HCT116 (cell line): ENCODE results near the gene SDCCAG8. TPM values are rescaled to one million over a fixed set of nuclear protein-coding genes. Genes with fewer than 3 reads are reported as not detected.

Experiments
- ATAC-seq: fragments of 200-7000 bp; cut with Tn5 transposase; 2 replicates; pipeline ENCODE4 v1.9.1; 2020; ENCODE audit warnings: mild to moderate bottlenecking, moderate library complexity
- BruUV-seq: library from RNA; stranded (reverse); fragments of 400-500 nt; replicated peaks from 2 replicates; lab custom pipeline; 2021; lab: Mats Ljungman, UMichigan
- CTCF ChIA-PET: fragments of 300-600 bp; sonication (Branson Sonifier 250); formaldehyde crosslinking; loops from one replicate; lab custom pipeline; 2021; ENCODE audit warnings: antibody characterized with exemption; lab: Charles Lee
- POLR2A ChIA-PET: fragments of 300-600, 350-600 bp; sonication (Branson Sonifier 250); formaldehyde crosslinking; loops from one replicate; lab custom pipeline; 2021; ENCODE audit warnings: antibody characterized with exemption; lab: Charles Lee
- RAD21 ChIA-PET, 2 experiments: fragments of 300-600 bp; sonication (Branson Sonifier 250); formaldehyde crosslinking; loops; one replicate each; lab custom pipeline; 2023; ENCODE audit warnings: low total read pairs in 2 of 2; ENCODE audit not compliant: uncharacterized antibody in 2 of 2, unreplicated experiment in 2 of 2, low non-redundant PET in 1 of 2; lab: Charles Lee
- DNase-seq: peaks from one replicate; pipeline ENCODE4 v3.0.0-alpha.2; 2010; ENCODE audit warnings: low read depth, low spot score
- H2AFZ ChIP-seq: fragments of 200-600 bp; shearing (Covaris generic), sonication (generic); 2 replicates; pipeline ENCODE4 v1.6.1; 2017; ENCODE audit warnings: low read depth, mixed run types, mixed read lengths, antibody characterized with exemption, low read length; ENCODE audit not compliant: poor library complexity, severe bottlenecking
- H3K27ac ChIP-seq: 2 replicates; pipeline ENCODE4 v1.5.1; 2012; ENCODE audit warnings: low read depth, low read length
- H3K27me3 ChIP-seq: fragments of 200-600 bp; sonication (generic); 2 replicates; pipeline ENCODE4 v1.6.1; 2016; ENCODE audit warnings: mixed run types, low read length, mixed read lengths; ENCODE audit not compliant: insufficient read depth
- H3K36me3 ChIP-seq, 2 experiments: fragments of 200-500 bp in 1 of 2; fragments of 200-600 bp in 1 of 2; sonication (Bioruptor generic) in 1 of 2; sonication (generic) in 1 of 2; 2 replicates each; pipeline versions ENCODE4 v1.5.1 to v1.6.1; 2014 to 2016; ENCODE audit warnings: low read length in 2 of 2, inconsistent platforms in 1 of 2, mixed read lengths in 1 of 2, mixed run types in 1 of 2; ENCODE audit not compliant: insufficient read depth in 2 of 2, control insufficient read depth in 1 of 2
- H3K4me1 ChIP-seq, 2 experiments: fragments of 200-600 bp in 1 of 2; sonication (generic) in 1 of 2; 2 replicates each; pipeline versions ENCODE4 v1.5.1 to v1.6.1; 2012 to 2017; ENCODE audit warnings: low read length in 2 of 2, inconsistent platforms in 1 of 2, mild to moderate bottlenecking in 1 of 2, mixed read lengths in 1 of 2, mixed run types in 1 of 2, moderate library complexity in 1 of 2; ENCODE audit not compliant: insufficient read depth in 2 of 2, control insufficient read depth in 1 of 2
- H3K4me2 ChIP-seq: fragments of 200-600 bp; sonication (generic); 2 replicates; pipeline ENCODE4 v1.6.1; 2017; ENCODE audit warnings: mixed run types, low read length, mixed read lengths
- H3K4me3 ChIP-seq, 2 experiments: fragments of 200-600 bp in 1 of 2; sonication (generic) in 1 of 2; replicated peaks in 1 of 2; 2 replicates each; pipeline ENCODE4 v1.5.1; 2011 to 2016; ENCODE audit warnings: low read length in 2 of 2, control low read depth in 1 of 2, low read depth in 1 of 2, mild to moderate bottlenecking in 1 of 2, mixed read lengths in 1 of 2, mixed run types in 1 of 2
- H3K79me2 ChIP-seq: fragments of 200-600 bp; sonication (generic); 2 replicates; pipeline ENCODE4 v1.6.1; 2017; ENCODE audit warnings: mild to moderate bottlenecking, mixed run types, low read length, moderate library complexity, mixed read lengths; ENCODE audit not compliant: insufficient read depth
- H3K9ac ChIP-seq: fragments of 200-600 bp; sonication (generic); 2 replicates; pipeline ENCODE4 v1.6.1; 2016; ENCODE audit warnings: low read length, mixed read lengths
- H3K9me2 ChIP-seq: fragments of 200-600 bp; sonication (generic), shearing (Covaris generic); 2 replicates; pipeline ENCODE4 v1.6.1; 2017; ENCODE audit warnings: mixed run types, mild to moderate bottlenecking, moderate library complexity; ENCODE audit not compliant: insufficient read depth
- H3K9me3 ChIP-seq, 2 experiments: fragments of 200-500 bp in 1 of 2; fragments of 200-600 bp in 1 of 2; sonication (Bioruptor generic) in 1 of 2; sonication (generic) in 1 of 2; 2 replicates each; pipeline ENCODE4 v1.6.1; 2014 to 2017; ENCODE audit warnings: low read length in 2 of 2, mixed read lengths in 2 of 2, inconsistent platforms in 1 of 2, low read depth in 1 of 2, mild to moderate bottlenecking in 1 of 2, mixed run types in 1 of 2, moderate library complexity in 1 of 2; ENCODE audit not compliant: control insufficient read depth in 1 of 2, insufficient read depth in 1 of 2
- H4K20me1 ChIP-seq: fragments of 200-600 bp; sonication (generic), shearing (Covaris generic); 2 replicates; pipeline ENCODE4 v1.6.1; 2017; ENCODE audit warnings: mixed run types, mild to moderate bottlenecking, moderate library complexity; ENCODE audit not compliant: insufficient read depth
- CEBPB ChIP-seq: IDR thresholded peaks from 2 replicates; pipeline ENCODE4 v1.6.1; 2012; ENCODE audit warnings: low read depth
- EZH2phosphoT487 ChIP-seq: fragments of 200-600 bp; IDR thresholded peaks from 2 replicates; pipeline ENCODE4 v1.6.1; 2018; ENCODE audit warnings: antibody characterized with exemption, borderline replicate concordance
- FOSL1 ChIP-seq: IDR thresholded peaks from 2 replicates; pipeline ENCODE4 v1.6.1; 2012; ENCODE audit warnings: low read depth
- RAD21 ChIP-seq: IDR thresholded peaks from 2 replicates; pipeline ENCODE4 v1.6.1; 2012; ENCODE audit warnings: low read depth, mild to moderate bottlenecking
- SIN3A ChIP-seq: IDR thresholded peaks from 2 replicates; pipeline ENCODE4 v1.6.1; 2012; ENCODE audit warnings: low read depth
- YY1 ChIP-seq: IDR thresholded peaks from 2 replicates; pipeline ENCODE4 v1.6.1; 2011; ENCODE audit warnings: low read length, low read depth, moderate library complexity, mild to moderate bottlenecking; ENCODE audit not compliant: insufficient replicate concordance; ENCODE audit errors: extremely low read depth
- intact Hi-C: fragments of 100-400 bp; cut with micrococcal nuclease; formaldehyde crosslinking; loops from 2 replicates; pipeline ENCODE4 v1.10.0; 2022
- total RNA-seq: library from RNA; stranded (reverse); gene quantifications from one replicate; pipeline ENCODE4 v1.2.1, GENCODE V29; 2021; ENCODE audit not compliant: unreplicated experiment
- TF ChIP-seq, protein P1 (sequence below), 3 experiments: fragments of 200-600 bp in 1 of 3; sonication (generic) in 1 of 3; IDR thresholded peaks in 2 of 3; conservative IDR thresholded peaks in 1 of 3; 2 replicates each; pipeline ENCODE4 v1.5.1; 2012 to 2017; ENCODE audit warnings: low read depth in 2 of 3, low read length in 2 of 3, antibody characterized with exemption in 1 of 3, borderline replicate concordance in 1 of 3, control low read depth in 1 of 3, mild to moderate bottlenecking in 1 of 3, mixed read lengths in 1 of 3, mixed run types in 1 of 3, moderate library complexity in 1 of 3; ENCODE audit not compliant: insufficient read depth in 1 of 3
- TF ChIP-seq, protein P2 (sequence below): IDR thresholded peaks from 2 replicates; pipeline ENCODE4 v1.6.1; 2012

Gene SDCCAG8
- total RNA-seq, 1 experiment from 2014 or later, result 38.2 TPM

DNA sequence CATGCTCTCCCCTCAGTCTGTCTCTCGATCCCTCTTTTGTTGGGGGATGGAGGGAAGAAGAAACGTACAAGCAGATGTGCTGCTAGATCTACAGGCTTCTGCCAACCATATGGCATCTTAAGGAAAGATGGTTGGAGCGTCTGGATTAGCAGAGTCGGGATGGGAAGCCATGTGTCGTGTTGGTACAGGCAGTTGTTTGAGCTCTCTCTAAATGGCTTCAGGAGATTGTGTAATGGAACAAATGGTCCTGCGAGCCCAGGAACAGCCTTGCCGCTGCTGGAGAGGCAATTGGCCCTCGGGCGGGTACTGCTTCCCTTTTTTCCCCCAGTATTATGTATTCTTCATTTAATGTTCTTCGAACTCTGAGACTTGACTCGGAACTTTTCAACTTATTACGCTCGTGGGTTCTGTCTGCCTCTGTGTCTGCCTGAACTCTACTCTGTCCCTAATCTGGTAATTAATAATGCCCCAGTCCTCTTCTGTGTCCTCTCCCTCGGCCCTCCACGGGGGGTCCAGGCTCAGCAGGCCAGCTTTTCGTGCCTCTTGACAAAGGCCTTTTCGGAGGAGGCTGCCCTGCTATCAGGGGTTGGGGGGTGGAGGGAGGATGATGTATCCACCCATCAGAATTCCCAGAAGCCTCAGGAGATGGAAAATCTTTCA lies 215.3 kb downstream of the SDCCAG8 start (continued):
- no peak for TF ChIP-seq YY1
- no peak for TF ChIP-seq FOSL1
- TF ChIP-seq SIN3A, result no peak
- TF ChIP-seq, protein P1, sequence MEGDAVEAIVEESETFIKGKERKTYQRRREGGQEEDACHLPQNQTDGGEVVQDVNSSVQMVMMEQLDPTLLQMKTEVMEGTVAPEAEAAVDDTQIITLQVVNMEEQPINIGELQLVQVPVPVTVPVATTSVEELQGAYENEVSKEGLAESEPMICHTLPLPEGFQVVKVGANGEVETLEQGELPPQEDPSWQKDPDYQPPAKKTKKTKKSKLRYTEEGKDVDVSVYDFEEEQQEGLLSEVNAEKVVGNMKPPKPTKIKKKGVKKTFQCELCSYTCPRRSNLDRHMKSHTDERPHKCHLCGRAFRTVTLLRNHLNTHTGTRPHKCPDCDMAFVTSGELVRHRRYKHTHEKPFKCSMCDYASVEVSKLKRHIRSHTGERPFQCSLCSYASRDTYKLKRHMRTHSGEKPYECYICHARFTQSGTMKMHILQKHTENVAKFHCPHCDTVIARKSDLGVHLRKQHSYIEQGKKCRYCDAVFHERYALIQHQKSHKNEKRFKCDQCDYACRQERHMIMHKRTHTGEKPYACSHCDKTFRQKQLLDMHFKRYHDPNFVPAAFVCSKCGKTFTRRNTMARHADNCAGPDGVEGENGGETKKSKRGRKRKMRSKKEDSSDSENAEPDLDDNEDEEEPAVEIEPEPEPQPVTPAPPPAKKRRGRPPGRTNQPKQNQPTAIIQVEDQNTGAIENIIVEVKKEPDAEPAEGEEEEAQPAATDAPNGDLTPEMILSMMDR (IDR thresholded peaks at IDR 0.05 in 2 of 3, conservative IDR thresholded peaks at IDR 0.05 in 1 of 3; ENCODE audit: borderline replicate concordance in 1 of 3, insufficient read depth in 1 of 3, low read depth in 2 of 3, low read length in 2 of 3), result no peak
- TF ChIP-seq CEBPB, result no peak
- no peak for TF ChIP-seq RAD21
- TF ChIP-seq, protein P2, sequence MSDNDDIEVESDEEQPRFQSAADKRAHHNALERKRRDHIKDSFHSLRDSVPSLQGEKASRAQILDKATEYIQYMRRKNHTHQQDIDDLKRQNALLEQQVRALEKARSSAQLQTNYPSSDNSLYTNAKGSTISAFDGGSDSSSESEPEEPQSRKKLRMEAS, result no peak
- TF ChIP-seq, all 23 proteins: peak for 0

DNA sequence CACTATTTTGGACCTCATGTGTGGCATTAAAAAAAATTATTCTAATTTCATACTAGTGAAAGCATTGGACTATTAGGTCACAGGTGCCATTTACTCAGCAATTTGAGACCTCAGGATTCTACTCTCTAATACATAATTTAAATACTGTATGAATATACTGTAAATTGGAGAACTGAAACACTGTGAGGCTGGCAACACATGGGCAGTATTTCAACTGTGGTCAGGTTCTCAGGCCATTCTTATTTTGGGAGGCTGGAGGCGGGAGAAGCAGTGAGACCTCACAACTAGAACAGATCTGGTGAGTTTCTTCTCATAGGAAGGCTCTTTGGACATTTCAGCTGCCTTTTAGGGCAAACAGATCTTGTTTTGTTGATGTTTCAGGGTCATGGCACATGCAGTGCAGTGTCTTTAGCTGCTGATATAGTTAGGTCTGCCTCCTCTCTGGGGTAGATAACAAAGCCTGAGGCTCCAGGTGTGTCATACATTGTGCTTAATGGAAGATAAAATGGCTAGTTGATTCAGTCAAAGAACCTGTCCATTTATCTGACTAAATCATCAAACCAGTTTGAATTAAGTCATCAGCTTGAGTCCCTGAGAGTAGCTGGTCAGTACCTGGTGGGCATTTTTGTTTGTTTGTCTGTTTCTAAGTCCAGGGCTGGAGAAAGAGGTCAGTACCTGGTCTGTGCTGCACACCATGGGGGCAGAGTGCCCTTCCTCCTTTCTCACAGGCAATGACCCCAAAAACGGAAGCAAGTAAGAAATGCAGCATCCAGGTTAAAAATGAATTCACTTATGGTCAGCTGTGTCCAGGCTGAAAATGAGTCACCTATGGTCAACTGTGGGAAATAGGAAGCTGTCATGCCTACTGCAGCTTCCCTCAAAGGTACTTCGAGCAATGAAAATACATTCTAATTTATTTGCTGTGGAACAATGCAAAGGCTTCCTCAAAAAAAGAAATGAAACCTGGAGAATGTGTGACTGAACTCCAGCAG lies 216.2 kb downstream of the SDCCAG8 start:
- DNase-seq, result no peak
- Histone ChIP-seq H2AFZ (no peak overlapping the region), H3K4me1 (no peaks in the 10 kb centered on the region), H3K9ac (no peak overlapping the region), H3K27me3 (no peaks in the 10 kb centered on the region), H3K4me2 (no peak overlapping the region), H3K79me2 (no peaks in the 10 kb centered on the region), H4K20me1 (no peaks in the 10 kb centered on the region), H3K27ac (no peak overlapping the region), H3K36me3 (no peaks in the 10 kb centered on the region), H3K9me3 (no peaks in the 10 kb centered on the region), H3K9me2 (no peaks in the 10 kb centered on the region), H3K4me3 (no peak overlapping the region)
- BruUV-seq, result no TSS peak
- intact Hi-C loops, result no loop called here
- no peak for TF ChIP-seq EZH2phosphoT487
- TF ChIP-seq YY1, result no peak
- CTCF ChIA-PET, result no interaction called here
- RAD21 ChIA-PET, result no interaction called here
- no peak for ATAC-seq
- POLR2A ChIA-PET, result no interaction called here
